Astrocyte (in vitro differentiated cells and primary cell): ENCODE measurements around the gene KRTAP5-8.
"Not testable (repeated sequence)": the region's sequence is repeated elsewhere in the genome, so short reads cannot be mapped to it uniquely, and the experiment has no call there.

Experiments used
- EZH2 ChIP-seq: IDR thresholded peaks from 2 replicates; pipeline ENCODE4 v1.6.1; 2012; ENCODE audit warnings: mild to moderate bottlenecking, low read length, inconsistent platforms; ENCODE audit not compliant: insufficient read depth
- TF ChIP-seq, protein P1 (sequence below): IDR thresholded peaks from 2 replicates; pipeline ENCODE4 v1.5.1; 2011; ENCODE audit warnings: low read depth, mild to moderate bottlenecking, inconsistent platforms, low read length, moderate library complexity; ENCODE audit not compliant: insufficient read depth

DNA sequence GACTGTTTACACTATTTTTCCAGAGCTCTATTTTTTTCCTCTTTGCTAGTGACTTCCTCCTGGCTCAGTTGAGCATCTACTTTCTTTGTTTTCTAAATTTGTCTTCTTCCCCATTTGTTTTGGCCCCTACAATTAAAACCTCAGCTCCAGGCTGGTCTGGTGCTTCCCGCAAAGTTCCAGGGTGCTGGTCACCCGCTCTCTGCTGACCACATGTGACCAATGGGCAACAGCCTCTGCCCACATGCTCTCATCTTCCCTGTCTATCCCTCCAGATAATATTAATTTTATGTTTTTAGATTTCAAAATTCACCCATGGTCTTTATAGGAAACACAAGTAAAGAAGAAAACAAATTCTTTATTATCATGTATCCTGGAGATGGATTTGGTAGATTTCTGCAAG is 45.1 kb downstream of the KRTAP5-8 start:
- TF ChIP-seq, protein P1, sequence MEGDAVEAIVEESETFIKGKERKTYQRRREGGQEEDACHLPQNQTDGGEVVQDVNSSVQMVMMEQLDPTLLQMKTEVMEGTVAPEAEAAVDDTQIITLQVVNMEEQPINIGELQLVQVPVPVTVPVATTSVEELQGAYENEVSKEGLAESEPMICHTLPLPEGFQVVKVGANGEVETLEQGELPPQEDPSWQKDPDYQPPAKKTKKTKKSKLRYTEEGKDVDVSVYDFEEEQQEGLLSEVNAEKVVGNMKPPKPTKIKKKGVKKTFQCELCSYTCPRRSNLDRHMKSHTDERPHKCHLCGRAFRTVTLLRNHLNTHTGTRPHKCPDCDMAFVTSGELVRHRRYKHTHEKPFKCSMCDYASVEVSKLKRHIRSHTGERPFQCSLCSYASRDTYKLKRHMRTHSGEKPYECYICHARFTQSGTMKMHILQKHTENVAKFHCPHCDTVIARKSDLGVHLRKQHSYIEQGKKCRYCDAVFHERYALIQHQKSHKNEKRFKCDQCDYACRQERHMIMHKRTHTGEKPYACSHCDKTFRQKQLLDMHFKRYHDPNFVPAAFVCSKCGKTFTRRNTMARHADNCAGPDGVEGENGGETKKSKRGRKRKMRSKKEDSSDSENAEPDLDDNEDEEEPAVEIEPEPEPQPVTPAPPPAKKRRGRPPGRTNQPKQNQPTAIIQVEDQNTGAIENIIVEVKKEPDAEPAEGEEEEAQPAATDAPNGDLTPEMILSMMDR = not testable (repeated sequence)
- TF ChIP-seq EZH2 = not testable (repeated sequence)
